Glutamatergic neuron (in vitro differentiated cells): ENCODE results near the gene TMEM130. TPM values are rescaled to one million over a fixed set of nuclear protein-coding genes. Genes with fewer than 3 reads are reported as not detected.
"Not testable (repeated sequence)": the region's sequence is repeated elsewhere in the genome, so short reads cannot be mapped to it uniquely, and the experiment has no call there.

Source experiments
- DNase-seq: peaks from one replicate; pipeline ENCODE4 v3.0.0; 2022
- H3K27ac Mint-ChIP-seq: one replicate; pipeline ENCODE4 v1.8.0; 2020; ENCODE audit warnings: mild to moderate bottlenecking, mixed read lengths, inconsistent platforms; ENCODE audit not compliant: unreplicated experiment
- H3K27me3 Mint-ChIP-seq: one replicate; pipeline ENCODE4 v1.8.0; 2020; ENCODE audit warnings: mild to moderate bottlenecking, moderate library complexity, mixed read lengths, inconsistent platforms; ENCODE audit not compliant: unreplicated experiment
- H3K36me3 Mint-ChIP-seq: one replicate; pipeline ENCODE4 v1.8.0; 2020; ENCODE audit warnings: mild to moderate bottlenecking, mixed read lengths, inconsistent platforms; ENCODE audit not compliant: unreplicated experiment
- H3K4me1 Mint-ChIP-seq: one replicate; pipeline ENCODE4 v1.8.0; 2020; ENCODE audit warnings: mild to moderate bottlenecking, low read depth, mixed read lengths, inconsistent platforms; ENCODE audit not compliant: unreplicated experiment
- H3K4me3 Mint-ChIP-seq: one replicate; pipeline ENCODE4 v1.8.0; 2020; ENCODE audit warnings: mild to moderate bottlenecking, mixed read lengths, inconsistent platforms; ENCODE audit not compliant: unreplicated experiment
- H3K9me3 Mint-ChIP-seq: one replicate; pipeline ENCODE4 v1.8.0; 2020; ENCODE audit warnings: mild to moderate bottlenecking, moderate library complexity, mixed read lengths, inconsistent platforms; ENCODE audit not compliant: unreplicated experiment
- CTCF ChIP-seq: fragments of 200-600 bp; sonication (generic); IDR thresholded peaks from one replicate; pipeline ENCODE4 v1.5.0; 2021; ENCODE audit not compliant: partially characterized antibody, unreplicated experiment
- total RNA-seq: library from RNA; stranded (reverse); fragmentation: NEBNext Ultra II Directional; extraction: Animal tissue kit (Norgen Biotek cat#: 25700); gene quantifications from one replicate; pipeline ENCODE4 v1.2.1, GENCODE V29; 2021; ENCODE audit not compliant: unreplicated experiment

The TMEM130 gene
- total RNA-seq, 1 donor from 2014 or later: 7.8 TPM

- DNase-seq: no peak
- H3K27me3 Mint-ChIP-seq: peaks cover 2% of the 10 kb centered on the region
- peaks cover 4% of the 10 kb centered on the region for H3K36me3 Mint-ChIP-seq
- no peak overlapping the region for H3K27ac Mint-ChIP-seq
- no peak for TF ChIP-seq CTCF
- peaks cover 9% of the 10 kb centered on the region for H3K9me3 Mint-ChIP-seq
- peaks cover 6% of the 10 kb centered on the region for H3K4me1 Mint-ChIP-seq
- H3K4me3 Mint-ChIP-seq: no peak overlapping the region
Observed at GRCh38 chr7:98855610-98856422, 14.0 kb downstream of the TMEM130 start.

GRCh38 chr7:98852826-98853225, 17.0 kb downstream of the TMEM130 start:
- TF ChIP-seq CTCF: no peak
- H3K9me3 Mint-ChIP-seq: peaks cover 6% of the 10 kb centered on the region

GRCh38 chr7:98848918-98849317, 20.9 kb downstream of the TMEM130 start:
- peaks cover 11% of the 10 kb centered on the region for H3K27me3 Mint-ChIP-seq
- no peak for DNase-seq
- H3K27ac Mint-ChIP-seq: no peak overlapping the region
- peaks cover 19% of the 10 kb centered on the region for H3K36me3 Mint-ChIP-seq
- H3K9me3 Mint-ChIP-seq: peaks cover 9% of the 10 kb centered on the region
- TF ChIP-seq CTCF: no peak
- no peak overlapping the region for H3K4me3 Mint-ChIP-seq
- peaks cover 9% of the 10 kb centered on the region for H3K4me1 Mint-ChIP-seq

More at GRCh38 chr7:98852826-98853225, 17.0 kb downstream of the TMEM130 start:
- Mint-ChIP-seq H3K27me3 (peaks cover 3% of the 10 kb centered on the region), H3K36me3 (peaks cover 15% of the 10 kb centered on the region), H3K4me3 (no peak overlapping the region), H3K4me1 (peaks cover 6% of the 10 kb centered on the region), H3K27ac (no peak overlapping the region)
- no peak for DNase-seq

- H3K9me3 Mint-ChIP-seq, H3K4me3 Mint-ChIP-seq, H3K36me3 Mint-ChIP-seq, H3K27ac Mint-ChIP-seq, DNase-seq: not testable (repeated sequence)
- Mint-ChIP-seq H3K4me1 (peaks cover 10% of the 10 kb centered on the region), H3K27me3 (peaks cover 11% of the 10 kb centered on the region)
Observed at GRCh38 chr7:98842552-98842951, 27.3 kb downstream of the TMEM130 start.

GRCh38 chr7:98841179-98841997, 28.4 kb downstream of the TMEM130 start:
- TF ChIP-seq CTCF: peak; percentile 98
- peaks cover 13% of the 10 kb centered on the region for H3K27me3 Mint-ChIP-seq
- H3K27ac Mint-ChIP-seq: no peak overlapping the region

More at GRCh38 chr7:98841179-98841997, 28.4 kb downstream of the TMEM130 start:
- DNase-seq: peak; percentile 81
- Mint-ChIP-seq H3K4me3 (no peak overlapping the region), H3K9me3 (peaks cover 2% of the 10 kb centered on the region), H3K36me3 (peaks cover 3% of the 10 kb centered on the region), H3K4me1 (peaks cover 13% of the 10 kb centered on the region)
